ENCODE data around the gene MRPS2. TPM values are rescaled to one million over a fixed set of nuclear protein-coding genes. Genes with fewer than 3 reads are reported as not detected.
"Not testable (repeated sequence)": the region's sequence is repeated elsewhere in the genome, so short reads cannot be mapped to it uniquely, and the experiment has no call there.

MRPS2 gene
- total RNA-seq, 4 donors from 2014 or later: 21.4 to 37.6 (median 25.6) TPM

DNA sequence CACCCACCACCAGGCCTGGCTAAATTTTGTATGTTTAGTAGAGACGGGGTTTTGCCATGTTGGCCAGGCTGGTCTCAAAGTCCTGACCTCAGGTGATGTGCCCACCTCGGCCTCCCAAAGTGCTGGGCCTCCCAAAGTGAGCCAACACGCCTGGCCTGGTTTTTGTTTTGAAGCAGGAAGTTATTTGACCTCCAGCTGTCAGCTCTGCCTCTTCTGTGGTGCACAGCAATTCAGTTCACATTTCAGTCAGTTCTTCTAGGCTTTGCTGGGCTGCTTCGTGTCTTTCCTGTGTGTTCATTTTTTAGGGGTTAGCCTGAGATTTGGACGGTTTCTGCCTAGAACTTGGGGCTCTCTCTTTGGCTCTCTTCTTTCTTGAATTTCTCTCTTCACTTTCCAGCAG is 29.7 kb downstream of the MRPS2 start:
- H3K27ac ChIP-seq: no peak overlapping the region
- WGBS, 2 donors (ENCODE audit: low coverage in 1 of 2): 40% methylated on average over 3 of the region's 5 CpGs; no CpG with 5 or more reads in 1 of the 2 donors
- no peak overlapping the region for H3K4me3 ChIP-seq
- TF ChIP-seq POLR2AphosphoS5 (IDR thresholded peaks at IDR 0.05) (no peak), EP300 (IDR thresholded peaks at IDR 0.05) (no peak), POLR2A (IDR thresholded peaks at IDR 0.05) (no peak)
- TF ChIP-seq, protein P1, sequence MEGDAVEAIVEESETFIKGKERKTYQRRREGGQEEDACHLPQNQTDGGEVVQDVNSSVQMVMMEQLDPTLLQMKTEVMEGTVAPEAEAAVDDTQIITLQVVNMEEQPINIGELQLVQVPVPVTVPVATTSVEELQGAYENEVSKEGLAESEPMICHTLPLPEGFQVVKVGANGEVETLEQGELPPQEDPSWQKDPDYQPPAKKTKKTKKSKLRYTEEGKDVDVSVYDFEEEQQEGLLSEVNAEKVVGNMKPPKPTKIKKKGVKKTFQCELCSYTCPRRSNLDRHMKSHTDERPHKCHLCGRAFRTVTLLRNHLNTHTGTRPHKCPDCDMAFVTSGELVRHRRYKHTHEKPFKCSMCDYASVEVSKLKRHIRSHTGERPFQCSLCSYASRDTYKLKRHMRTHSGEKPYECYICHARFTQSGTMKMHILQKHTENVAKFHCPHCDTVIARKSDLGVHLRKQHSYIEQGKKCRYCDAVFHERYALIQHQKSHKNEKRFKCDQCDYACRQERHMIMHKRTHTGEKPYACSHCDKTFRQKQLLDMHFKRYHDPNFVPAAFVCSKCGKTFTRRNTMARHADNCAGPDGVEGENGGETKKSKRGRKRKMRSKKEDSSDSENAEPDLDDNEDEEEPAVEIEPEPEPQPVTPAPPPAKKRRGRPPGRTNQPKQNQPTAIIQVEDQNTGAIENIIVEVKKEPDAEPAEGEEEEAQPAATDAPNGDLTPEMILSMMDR (IDR thresholded peaks at IDR 0.05): no peak
- no peaks in the 10 kb centered on the region for H3K36me3 ChIP-seq
- H3K4me1 ChIP-seq: no peaks in the 10 kb centered on the region
- peaks cover 75% of the 10 kb centered on the region for H3K27me3 ChIP-seq
- peaks cover 0 to 14% (median 0%) of the 10 kb centered on the region in 3 donors for H3K9me3 ChIP-seq
- ATAC-seq: no peak

DNA sequence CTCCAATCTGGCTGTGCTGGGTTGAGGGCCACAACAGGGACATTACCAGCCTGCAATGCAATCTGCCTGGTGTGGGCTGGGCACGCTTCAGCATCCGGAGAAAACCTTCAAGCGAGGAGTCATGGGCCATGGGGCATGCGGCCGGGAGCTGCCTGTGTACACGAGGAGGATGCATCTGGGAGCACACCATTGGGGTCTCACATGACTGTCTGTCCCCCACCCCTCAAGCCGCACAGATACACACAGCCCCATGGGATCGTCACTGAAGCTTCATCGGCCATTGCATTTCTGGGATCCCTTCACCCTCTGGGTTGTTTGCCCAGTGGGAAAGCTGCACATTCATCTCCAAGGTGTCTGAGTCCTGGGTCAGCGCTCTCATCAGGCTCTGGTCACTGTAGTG is 30.6 kb downstream of the MRPS2 start:
- no peaks in the 10 kb centered on the region for H3K36me3 ChIP-seq
- peaks cover 70% of the 10 kb centered on the region for H3K27me3 ChIP-seq
- ATAC-seq: no peak
- no peaks in the 10 kb centered on the region for H3K4me1 ChIP-seq
- peaks cover 0 to 14% (median 0%) of the 10 kb centered on the region in 3 donors for H3K9me3 ChIP-seq
- TF ChIP-seq POLR2AphosphoS5 (IDR thresholded peaks at IDR 0.05): no peak
- TF ChIP-seq EP300 (IDR thresholded peaks at IDR 0.05): no peak
- TF ChIP-seq POLR2A (IDR thresholded peaks at IDR 0.05): no peak
- TF ChIP-seq, protein P1 (IDR thresholded peaks at IDR 0.05): no peak
- no peak overlapping the region for H3K4me3 ChIP-seq
- H3K27ac ChIP-seq: no peak overlapping the region
- 94% methylated on average over 9 of the region's 10 CpGs; no CpG with 5 or more reads in 1 of the 2 donors for WGBS, 2 donors (ENCODE audit: low coverage in 1 of 2)

DNA sequence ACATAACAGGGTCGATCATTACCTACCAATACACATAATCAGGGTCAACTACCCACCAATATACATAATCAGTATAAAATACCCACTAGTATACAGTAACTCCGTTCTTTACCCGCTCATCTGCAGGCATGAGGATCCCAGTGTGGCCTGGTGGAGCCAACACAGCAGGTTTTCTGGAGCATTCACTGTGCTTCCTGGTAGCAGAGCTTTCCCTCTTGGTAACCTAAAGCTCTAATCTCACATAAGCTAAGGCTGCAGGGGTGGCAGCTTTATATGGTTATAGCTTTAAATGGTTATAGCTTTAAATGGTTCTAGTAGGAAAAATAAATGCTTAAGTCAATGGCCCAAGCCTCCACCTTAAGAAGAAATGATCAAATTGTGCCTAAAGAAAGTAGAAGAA is 32.6 kb downstream of the MRPS2 start:
- Histone ChIP-seq H3K36me3 (no peaks in the 10 kb centered on the region), H3K9me3 (peaks cover 0 to 14% (median 0%) of the 10 kb centered on the region in 3 donors), H3K4me3 (no peak overlapping the region), H3K4me1 (no peaks in the 10 kb centered on the region), H3K27me3 (peaks cover 66% of the 10 kb centered on the region), H3K27ac (no peak overlapping the region)
- TF ChIP-seq POLR2AphosphoS5 (IDR thresholded peaks at IDR 0.05) (no peak), POLR2A (IDR thresholded peaks at IDR 0.05) (no peak), EP300 (IDR thresholded peaks at IDR 0.05) (no peak)
- TF ChIP-seq, protein P1 (IDR thresholded peaks at IDR 0.05): no peak
- 55% methylated on average over 1 of the region's 3 CpGs; no CpG with 5 or more reads in 1 of the 2 donors for WGBS, 2 donors (ENCODE audit: low coverage in 1 of 2)
- no peak for ATAC-seq

DNA sequence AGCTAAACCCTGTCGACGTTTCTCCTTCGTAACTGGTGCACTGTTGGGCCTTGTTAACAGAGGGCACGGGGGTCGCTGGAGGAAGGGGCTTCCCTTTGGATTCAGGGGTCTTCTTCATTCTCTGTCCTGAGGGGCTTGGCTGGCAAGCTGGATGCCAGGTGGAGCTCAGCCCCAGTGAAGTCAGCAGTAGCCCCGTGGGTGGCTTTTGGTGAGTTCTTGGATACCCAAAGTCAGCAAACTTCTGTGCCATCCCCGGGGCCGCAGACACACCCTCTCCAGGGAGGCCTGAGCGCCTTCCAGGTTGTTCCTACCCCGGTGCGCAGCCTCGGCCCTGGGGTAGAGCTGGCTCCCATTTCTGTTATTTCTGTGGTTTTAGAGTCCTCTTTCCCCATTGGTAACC is 33.2 kb downstream of the MRPS2 start:
- Histone ChIP-seq H3K4me1 (no peaks in the 10 kb centered on the region), H3K9me3 (peaks cover 0 to 14% (median 0%) of the 10 kb centered on the region in 3 donors), H3K36me3 (no peaks in the 10 kb centered on the region), H3K27me3 (peaks cover 66% of the 10 kb centered on the region), H3K4me3 (no peak overlapping the region), H3K27ac (no peak overlapping the region)
- WGBS, 2 donors (ENCODE audit: low coverage in 1 of 2): no CpG with 5 or more reads among the region's 12 CpGs
- TF ChIP-seq POLR2AphosphoS5 (IDR thresholded peaks at IDR 0.05) (no peak), POLR2A (IDR thresholded peaks at IDR 0.05) (no peak), EP300 (IDR thresholded peaks at IDR 0.05) (no peak)
- TF ChIP-seq, protein P1 (IDR thresholded peaks at IDR 0.05): no peak
- ATAC-seq: no peak

DNA sequence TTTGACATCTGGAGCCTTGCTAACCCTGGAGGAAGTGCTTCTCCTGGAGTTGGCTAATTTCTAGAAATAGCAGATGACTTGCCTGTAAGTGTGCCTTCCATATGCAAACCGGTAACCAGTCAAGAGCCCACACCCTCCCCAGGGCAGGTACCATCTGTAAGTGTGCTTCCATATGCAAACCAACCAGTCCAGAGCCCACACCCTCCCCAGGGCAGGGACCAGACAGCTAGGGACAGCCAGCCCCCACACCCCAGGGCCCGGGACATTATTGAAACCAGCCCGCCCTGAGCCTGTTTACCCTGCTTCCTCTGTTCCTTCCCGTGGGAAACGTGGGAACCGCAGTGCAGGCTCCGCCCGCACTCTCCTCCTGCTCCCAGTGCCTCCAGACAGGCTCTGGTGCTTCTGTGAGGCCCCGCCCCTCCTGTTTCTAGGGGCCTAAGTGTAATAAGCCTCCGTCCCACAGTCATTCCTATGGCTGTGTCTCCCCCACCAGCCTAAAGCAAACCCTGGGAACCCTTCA is 33.8 kb downstream of the MRPS2 start:
- peaks cover 0 to 11% (median 0%) of the 10 kb centered on the region in 3 donors for H3K9me3 ChIP-seq
- peaks cover 67% of the 10 kb centered on the region for H3K27me3 ChIP-seq
- WGBS, 2 donors (ENCODE audit: low coverage in 1 of 2): 20% methylated on average over 1 of the region's 10 CpGs
- not testable (repeated sequence) for H3K27ac ChIP-seq, ATAC-seq, H3K4me3 ChIP-seq, H3K4me1 ChIP-seq, H3K36me3 ChIP-seq

DNA sequence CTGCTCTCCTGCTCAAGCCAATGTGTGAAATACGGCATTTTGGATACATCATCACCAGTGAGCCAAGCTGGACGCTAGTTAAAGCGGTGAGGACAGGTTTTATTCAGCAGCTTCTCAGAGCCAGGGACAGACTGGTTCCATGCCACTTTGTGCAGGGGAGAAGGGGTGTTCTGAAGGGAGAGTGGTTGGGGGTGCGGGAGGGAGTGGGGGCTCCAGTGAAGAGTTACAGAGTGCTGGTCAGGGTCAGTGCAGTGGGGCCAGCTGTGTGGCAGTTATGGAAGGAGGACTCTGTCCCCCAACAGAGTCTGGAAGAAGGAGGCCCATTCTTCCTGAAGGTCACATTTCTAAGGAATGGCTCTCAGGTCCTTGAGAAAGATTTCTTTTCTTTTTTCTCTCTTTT is 34.3 kb downstream of the MRPS2 start:
- H3K36me3 ChIP-seq, H3K9me3 ChIP-seq, H3K4me3 ChIP-seq, ATAC-seq, H3K27ac ChIP-seq, H3K4me1 ChIP-seq: not testable (repeated sequence)
- 100% methylated on average over 1 of the region's 4 CpGs; no CpG with 5 or more reads in 1 of the 2 donors for WGBS, 2 donors (ENCODE audit: low coverage in 1 of 2)
- H3K27me3 ChIP-seq: peaks cover 70% of the 10 kb centered on the region

DNA sequence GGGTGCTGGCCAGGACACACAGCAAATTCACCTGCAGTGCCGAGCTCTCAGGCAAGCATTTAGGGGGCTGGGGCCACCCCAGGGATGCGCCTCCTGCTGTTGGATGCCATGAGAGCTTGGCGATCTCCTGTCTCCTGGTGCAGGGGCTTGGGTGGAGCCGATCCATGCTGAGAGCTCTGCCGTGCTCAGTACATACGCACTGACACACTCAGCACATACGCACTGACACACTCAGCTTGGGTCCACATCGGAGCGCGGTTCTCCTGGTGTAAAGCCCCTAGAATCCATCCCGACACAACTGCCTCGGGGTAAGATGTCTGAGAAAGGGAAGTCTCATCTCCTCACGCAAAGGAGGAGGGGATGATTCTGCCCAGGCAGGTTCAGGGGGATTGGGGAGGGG is 35.1 kb downstream of the MRPS2 start:
- 90% methylated on average over 2 of the region's 13 CpGs; no CpG with 5 or more reads in 1 of the 2 donors for WGBS, 2 donors (ENCODE audit: low coverage in 1 of 2)
- H3K36me3 ChIP-seq: not testable (repeated sequence)
- peaks cover 70% of the 10 kb centered on the region for H3K27me3 ChIP-seq

More for the DNA sequence above, 35.1 kb downstream of the MRPS2 start:
- not testable (repeated sequence) for ATAC-seq, H3K4me1 ChIP-seq, H3K9me3 ChIP-seq, H3K4me3 ChIP-seq, H3K27ac ChIP-seq

Measured in gastroesophageal sphincter (tissue), 4 donors.